Measurements from ENCODE around the gene TMEFF2.

TMEFF2 gene

GRCh38 chr2:191983591-191983990, 211.1 kb downstream of the TMEFF2 start:
- DNase-seq (ENCODE audit: extremely low read depth, low read depth): no peak
- TF ChIP-seq, protein P1, sequence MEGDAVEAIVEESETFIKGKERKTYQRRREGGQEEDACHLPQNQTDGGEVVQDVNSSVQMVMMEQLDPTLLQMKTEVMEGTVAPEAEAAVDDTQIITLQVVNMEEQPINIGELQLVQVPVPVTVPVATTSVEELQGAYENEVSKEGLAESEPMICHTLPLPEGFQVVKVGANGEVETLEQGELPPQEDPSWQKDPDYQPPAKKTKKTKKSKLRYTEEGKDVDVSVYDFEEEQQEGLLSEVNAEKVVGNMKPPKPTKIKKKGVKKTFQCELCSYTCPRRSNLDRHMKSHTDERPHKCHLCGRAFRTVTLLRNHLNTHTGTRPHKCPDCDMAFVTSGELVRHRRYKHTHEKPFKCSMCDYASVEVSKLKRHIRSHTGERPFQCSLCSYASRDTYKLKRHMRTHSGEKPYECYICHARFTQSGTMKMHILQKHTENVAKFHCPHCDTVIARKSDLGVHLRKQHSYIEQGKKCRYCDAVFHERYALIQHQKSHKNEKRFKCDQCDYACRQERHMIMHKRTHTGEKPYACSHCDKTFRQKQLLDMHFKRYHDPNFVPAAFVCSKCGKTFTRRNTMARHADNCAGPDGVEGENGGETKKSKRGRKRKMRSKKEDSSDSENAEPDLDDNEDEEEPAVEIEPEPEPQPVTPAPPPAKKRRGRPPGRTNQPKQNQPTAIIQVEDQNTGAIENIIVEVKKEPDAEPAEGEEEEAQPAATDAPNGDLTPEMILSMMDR (IDR thresholded peaks at IDR 0.05; ENCODE audit: low read depth, low read length): no peak

- TF ChIP-seq, protein P1 (IDR thresholded peaks at IDR 0.05; ENCODE audit: low read depth, low read length): no peak
- DNase-seq (ENCODE audit: extremely low read depth, low read depth): no peak
Measured at GRCh38 chr2:191983186-191983585, 211.5 kb downstream of the TMEFF2 start.

- no peak for DNase-seq (ENCODE audit: extremely low read depth, low read depth)
- TF ChIP-seq, protein P1 (IDR thresholded peaks at IDR 0.05; ENCODE audit: low read depth, low read length): no peak
Measured at GRCh38 chr2:191981706-191982105, 213.0 kb downstream of the TMEFF2 start.

GRCh38 chr2:191980483-191980882, 214.2 kb downstream of the TMEFF2 start:
- TF ChIP-seq, protein P1 (IDR thresholded peaks at IDR 0.05; ENCODE audit: low read depth, low read length): no peak
- no peak for DNase-seq (ENCODE audit: extremely low read depth, low read depth)

DNA sequence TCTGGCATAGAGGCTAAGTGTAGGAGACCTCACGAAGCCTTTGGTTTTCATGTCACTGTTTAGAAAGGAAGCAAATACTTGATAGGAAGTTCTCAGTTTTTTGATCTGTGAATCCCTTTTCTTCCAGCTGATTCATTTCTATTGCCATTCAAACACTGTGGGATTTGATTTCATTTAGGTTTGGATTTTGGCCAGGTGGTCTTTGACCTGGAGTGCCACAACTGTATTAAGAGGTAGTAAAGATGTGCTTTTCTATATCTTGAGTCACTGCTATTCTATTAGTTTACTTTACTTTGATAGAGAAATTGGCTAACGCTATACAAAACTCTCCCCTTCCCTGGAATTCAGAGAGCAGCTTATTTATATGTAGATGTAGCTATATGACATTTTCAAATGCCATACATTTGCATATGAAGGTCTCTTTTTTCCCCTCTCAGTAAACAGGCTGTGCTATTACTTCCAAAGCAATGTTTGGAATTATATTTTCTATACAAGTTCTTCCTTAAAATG, 215.5 kb downstream of the TMEFF2 start:
- TF ChIP-seq, protein P1 (IDR thresholded peaks at IDR 0.05; ENCODE audit: low read depth, low read length): no peak
- no peak for DNase-seq (ENCODE audit: extremely low read depth, low read depth)

GRCh38 chr2:191977754-191978153, 217.0 kb downstream of the TMEFF2 start:
- no peak for DNase-seq (ENCODE audit: extremely low read depth, low read depth)

GRCh38 chr2:191976436-191976835, 218.3 kb downstream of the TMEFF2 start:
- DNase-seq (ENCODE audit: extremely low read depth, low read depth): peak; percentile 35

More at GRCh38 chr2:191977754-191978153, 217.0 kb downstream of the TMEFF2 start:
- TF ChIP-seq, protein P1 (IDR thresholded peaks at IDR 0.05; ENCODE audit: low read depth, low read length): no peak

More at GRCh38 chr2:191976436-191976835, 218.3 kb downstream of the TMEFF2 start:
- TF ChIP-seq, protein P1 (IDR thresholded peaks at IDR 0.05; ENCODE audit: low read depth, low read length): no peak
